ENCODE results near the gene ZMYND8. TPM values are rescaled to one million over a fixed set of nuclear protein-coding genes. Genes with fewer than 3 reads are reported as not detected.
"Not testable (repeated sequence)": the region's sequence is repeated elsewhere in the genome, so short reads cannot be mapped to it uniquely, and the experiment has no call there.

The ZMYND8 gene
- total RNA-seq, 4 donors from 2014 or later = 48.5 to 169 (median 54.1) TPM

GRCh38 chr20:47251154-47252020 is 105.1 kb downstream of the ZMYND8 start:
- Histone ChIP-seq H3K4me1 (no peaks in the 10 kb centered on the region), H3K27ac (no peak overlapping the region), H3K36me3 (peaks cover 63% of the 10 kb centered on the region), H3K4me3 (no peak overlapping the region), H3K27me3 (no peaks in the 10 kb centered on the region), H3K9me3 (no peaks in the 10 kb centered on the region)
- WGBS = 94% methylated on average over 19 of the region's 19 CpGs
- TF ChIP-seq EP300 (IDR thresholded peaks at IDR 0.05) = no peak
- no peak for DNase-seq (ENCODE audit: low spot score in 2 of 2)

GRCh38 chr20:47250360-47250759 is 106.1 kb downstream of the ZMYND8 start:
- no peaks in the 10 kb centered on the region for H3K27me3 ChIP-seq
- WGBS = 96% methylated on average over 4 of the region's 4 CpGs
- H3K36me3 ChIP-seq = peaks cover 73% of the 10 kb centered on the region
- no peaks in the 10 kb centered on the region for H3K4me1 ChIP-seq
- no peak overlapping the region for H3K4me3 ChIP-seq
- H3K9me3 ChIP-seq = no peaks in the 10 kb centered on the region
- DNase-seq (ENCODE audit: low spot score in 2 of 2) = no peak
- no peak overlapping the region for H3K27ac ChIP-seq
- TF ChIP-seq POLR2AphosphoS5 (IDR thresholded peaks at IDR 0.05) = no peak
- TF ChIP-seq, protein P1, sequence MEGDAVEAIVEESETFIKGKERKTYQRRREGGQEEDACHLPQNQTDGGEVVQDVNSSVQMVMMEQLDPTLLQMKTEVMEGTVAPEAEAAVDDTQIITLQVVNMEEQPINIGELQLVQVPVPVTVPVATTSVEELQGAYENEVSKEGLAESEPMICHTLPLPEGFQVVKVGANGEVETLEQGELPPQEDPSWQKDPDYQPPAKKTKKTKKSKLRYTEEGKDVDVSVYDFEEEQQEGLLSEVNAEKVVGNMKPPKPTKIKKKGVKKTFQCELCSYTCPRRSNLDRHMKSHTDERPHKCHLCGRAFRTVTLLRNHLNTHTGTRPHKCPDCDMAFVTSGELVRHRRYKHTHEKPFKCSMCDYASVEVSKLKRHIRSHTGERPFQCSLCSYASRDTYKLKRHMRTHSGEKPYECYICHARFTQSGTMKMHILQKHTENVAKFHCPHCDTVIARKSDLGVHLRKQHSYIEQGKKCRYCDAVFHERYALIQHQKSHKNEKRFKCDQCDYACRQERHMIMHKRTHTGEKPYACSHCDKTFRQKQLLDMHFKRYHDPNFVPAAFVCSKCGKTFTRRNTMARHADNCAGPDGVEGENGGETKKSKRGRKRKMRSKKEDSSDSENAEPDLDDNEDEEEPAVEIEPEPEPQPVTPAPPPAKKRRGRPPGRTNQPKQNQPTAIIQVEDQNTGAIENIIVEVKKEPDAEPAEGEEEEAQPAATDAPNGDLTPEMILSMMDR (IDR thresholded peaks at IDR 0.05) = no peak

GRCh38 chr20:47249913-47250312 is 106.6 kb downstream of the ZMYND8 start:
- Histone ChIP-seq H3K27me3 (no peaks in the 10 kb centered on the region), H3K9me3 (no peaks in the 10 kb centered on the region), H3K4me3 (no peak overlapping the region), H3K27ac (no peak overlapping the region), H3K36me3 (peaks cover 78% of the 10 kb centered on the region), H3K4me1 (no peaks in the 10 kb centered on the region)
- 94% methylated on average over 4 of the region's 4 CpGs for WGBS
- no peak for TF ChIP-seq POLR2A (IDR thresholded peaks at IDR 0.05)
- TF ChIP-seq, protein P1 (IDR thresholded peaks at IDR 0.05) = no peak
- no peak for TF ChIP-seq POLR2AphosphoS5 (IDR thresholded peaks at IDR 0.05)
- no peak for TF ChIP-seq EP300 (IDR thresholded peaks at IDR 0.05)
- DNase-seq (ENCODE audit: low spot score in 2 of 2) = no peak

DNA sequence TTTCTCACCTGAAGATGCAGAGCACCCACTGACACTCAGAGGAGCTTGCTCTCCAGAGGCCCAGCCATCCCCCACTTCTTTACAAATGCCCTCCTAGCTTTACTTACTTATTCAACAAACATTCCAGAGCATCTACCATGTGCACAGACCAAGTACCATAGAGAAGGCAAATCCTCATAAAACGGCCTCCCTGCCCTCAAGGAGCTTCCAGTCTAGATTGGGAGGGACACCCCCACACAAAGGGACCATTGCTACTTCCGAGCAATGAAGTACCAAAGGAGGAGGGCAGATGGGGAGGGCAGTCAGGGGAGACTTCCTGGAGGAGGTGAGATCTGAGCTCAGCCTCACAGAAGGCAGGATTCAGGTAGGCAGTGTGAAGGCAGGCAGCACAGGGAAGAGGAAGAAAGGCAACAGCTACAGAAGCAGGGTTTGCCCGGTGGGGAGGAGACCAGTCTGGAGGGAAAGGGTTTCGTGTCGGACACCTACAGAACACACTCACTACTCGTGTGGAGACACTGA is 108.0 kb downstream of the ZMYND8 start:
- peaks cover 82% of the 10 kb centered on the region for H3K36me3 ChIP-seq
- TF ChIP-seq EP300 (IDR thresholded peaks at IDR 0.05) = no peak
- H3K27ac ChIP-seq = no peak overlapping the region
- 92% methylated on average over 6 of the region's 6 CpGs for WGBS
- H3K4me1 ChIP-seq = no peaks in the 10 kb centered on the region
- H3K9me3 ChIP-seq = no peaks in the 10 kb centered on the region
- DNase-seq (ENCODE audit: low spot score in 2 of 2) = no peak
- H3K4me3 ChIP-seq = no peak overlapping the region
- H3K27me3 ChIP-seq = no peaks in the 10 kb centered on the region

DNA sequence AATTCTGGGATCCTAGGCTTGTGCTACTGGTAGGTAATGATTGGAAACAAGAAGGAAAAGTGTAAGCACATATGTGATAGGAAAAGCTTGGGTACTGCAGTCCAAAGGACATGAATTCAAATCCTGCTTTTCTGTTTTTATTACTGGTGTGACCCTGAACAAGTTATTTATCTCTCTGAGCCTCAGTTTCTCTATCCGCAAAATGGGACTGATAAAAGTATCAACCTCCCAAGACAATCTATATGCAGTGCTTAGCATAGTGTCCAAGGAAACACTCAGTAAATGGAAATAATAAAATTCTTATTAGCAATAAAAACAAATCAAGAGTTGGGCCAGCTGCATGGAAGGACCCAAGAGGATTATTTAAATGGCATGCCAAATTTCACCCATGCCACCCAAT is 108.5 kb downstream of the ZMYND8 start:
- no peaks in the 10 kb centered on the region for H3K27me3 ChIP-seq
- no peak overlapping the region for H3K4me3 ChIP-seq
- 97% methylated on average over 1 of the region's 1 CpG for WGBS
- H3K36me3 ChIP-seq = peaks cover 83% of the 10 kb centered on the region
- no peaks in the 10 kb centered on the region for H3K9me3 ChIP-seq
- no peak overlapping the region for H3K27ac ChIP-seq
- TF ChIP-seq POLR2AphosphoS5 (IDR thresholded peaks at IDR 0.05) (no peak), EP300 (IDR thresholded peaks at IDR 0.05) (no peak), POLR2A (IDR thresholded peaks at IDR 0.05) (no peak)
- TF ChIP-seq, protein P1 (IDR thresholded peaks at IDR 0.05) = no peak
- no peak for DNase-seq (ENCODE audit: low spot score in 2 of 2)
- H3K4me1 ChIP-seq = no peaks in the 10 kb centered on the region

DNA sequence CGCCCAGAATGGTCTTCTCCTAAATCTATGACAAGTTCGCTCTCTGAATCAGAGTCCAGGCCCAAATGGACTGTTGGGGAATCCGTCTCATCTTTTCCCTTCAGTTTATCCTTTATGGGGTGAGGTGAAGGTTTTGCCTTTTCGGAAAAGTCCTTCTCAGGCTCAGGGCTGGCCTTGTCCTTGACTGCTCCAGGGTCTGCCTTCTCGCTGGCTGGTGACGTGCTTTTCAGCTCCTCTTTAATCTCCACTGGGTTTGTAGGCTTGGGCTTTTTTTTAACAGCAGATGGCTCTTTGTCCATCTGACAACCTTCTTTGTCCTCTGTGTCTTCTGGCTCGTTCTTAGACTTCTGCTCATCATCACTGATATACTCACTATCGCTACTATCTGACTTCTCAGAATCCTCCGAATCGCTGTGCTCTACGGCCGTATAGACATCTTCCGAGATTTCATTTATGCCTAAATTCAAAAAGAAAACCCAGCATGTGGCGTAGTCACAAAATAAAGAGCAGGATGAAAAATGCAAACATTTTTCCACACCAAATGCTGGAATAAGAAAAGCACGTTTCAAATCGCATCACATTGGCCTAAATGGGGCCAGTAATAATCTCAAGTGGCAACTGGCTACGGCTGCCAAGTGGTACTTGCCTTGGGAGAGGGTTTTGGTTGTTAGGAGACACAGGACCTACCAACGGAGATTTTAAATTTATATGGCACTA is 110.3 kb downstream of the ZMYND8 start:
- TF ChIP-seq POLR2A (IDR thresholded peaks at IDR 0.05) (no peak), EP300 (IDR thresholded peaks at IDR 0.05) (no peak), POLR2AphosphoS5 (IDR thresholded peaks at IDR 0.05) (no peak)
- TF ChIP-seq, protein P1 (IDR thresholded peaks at IDR 0.05) = no peak
- Histone ChIP-seq H3K27me3 (no peaks in the 10 kb centered on the region), H3K4me3 (no peak overlapping the region), H3K4me1 (no peaks in the 10 kb centered on the region), H3K9me3 (no peaks in the 10 kb centered on the region), H3K27ac (no peak overlapping the region), H3K36me3 (peaks cover 84% of the 10 kb centered on the region)
- 97% methylated on average over 18 of the region's 18 CpGs for WGBS
- no peak for DNase-seq (ENCODE audit: low spot score in 2 of 2)

DNA sequence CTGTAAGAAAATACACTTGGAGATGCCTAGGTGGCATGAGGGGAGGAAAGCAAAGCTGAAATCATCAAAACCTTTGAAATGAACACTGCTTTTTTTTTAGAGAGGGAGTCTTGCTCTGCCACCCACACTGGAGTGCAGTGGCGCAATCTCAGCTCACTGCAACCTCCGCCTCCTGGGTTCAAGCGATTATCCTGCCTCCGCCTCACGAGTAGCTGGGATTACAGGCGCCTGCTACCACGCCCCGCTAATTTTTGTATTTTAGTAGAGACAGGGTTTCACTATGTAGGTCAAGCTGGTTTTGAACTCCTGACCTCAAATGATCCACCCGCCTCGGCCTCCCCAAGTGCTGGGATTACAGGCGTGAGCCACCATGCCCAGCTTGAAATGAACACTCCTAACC is 111.3 kb downstream of the ZMYND8 start:
- H3K4me1 ChIP-seq; DNase-seq (ENCODE audit: low spot score in 2 of 2); H3K27me3 ChIP-seq; H3K4me3 ChIP-seq; H3K9me3 ChIP-seq; H3K27ac ChIP-seq: not testable (repeated sequence)
- WGBS = 93% methylated on average over 11 of the region's 11 CpGs
- peaks cover 81% of the 10 kb centered on the region for H3K36me3 ChIP-seq
